ENCODE results near the gene MTX3.

GRCh38 chr5:80034559-80034958 lies 43.5 kb upstream of the MTX3 start:
- no peak for TF ChIP-seq CSRNP3 (CRISPR knock-in tag; IDR thresholded peaks at IDR 0.05)
- no peak for TF ChIP-seq SNAI2 (CRISPR knock-in tag; IDR thresholded peaks at IDR 0.05)
- no peak for TF ChIP-seq PATZ1 (CRISPR knock-in tag; IDR thresholded peaks at IDR 0.05; ENCODE audit: borderline replicate concordance)
- TF ChIP-seq CSDC2 (CRISPR knock-in tag; IDR thresholded peaks at IDR 0.05), result no peak
- TF ChIP-seq, protein P1, sequence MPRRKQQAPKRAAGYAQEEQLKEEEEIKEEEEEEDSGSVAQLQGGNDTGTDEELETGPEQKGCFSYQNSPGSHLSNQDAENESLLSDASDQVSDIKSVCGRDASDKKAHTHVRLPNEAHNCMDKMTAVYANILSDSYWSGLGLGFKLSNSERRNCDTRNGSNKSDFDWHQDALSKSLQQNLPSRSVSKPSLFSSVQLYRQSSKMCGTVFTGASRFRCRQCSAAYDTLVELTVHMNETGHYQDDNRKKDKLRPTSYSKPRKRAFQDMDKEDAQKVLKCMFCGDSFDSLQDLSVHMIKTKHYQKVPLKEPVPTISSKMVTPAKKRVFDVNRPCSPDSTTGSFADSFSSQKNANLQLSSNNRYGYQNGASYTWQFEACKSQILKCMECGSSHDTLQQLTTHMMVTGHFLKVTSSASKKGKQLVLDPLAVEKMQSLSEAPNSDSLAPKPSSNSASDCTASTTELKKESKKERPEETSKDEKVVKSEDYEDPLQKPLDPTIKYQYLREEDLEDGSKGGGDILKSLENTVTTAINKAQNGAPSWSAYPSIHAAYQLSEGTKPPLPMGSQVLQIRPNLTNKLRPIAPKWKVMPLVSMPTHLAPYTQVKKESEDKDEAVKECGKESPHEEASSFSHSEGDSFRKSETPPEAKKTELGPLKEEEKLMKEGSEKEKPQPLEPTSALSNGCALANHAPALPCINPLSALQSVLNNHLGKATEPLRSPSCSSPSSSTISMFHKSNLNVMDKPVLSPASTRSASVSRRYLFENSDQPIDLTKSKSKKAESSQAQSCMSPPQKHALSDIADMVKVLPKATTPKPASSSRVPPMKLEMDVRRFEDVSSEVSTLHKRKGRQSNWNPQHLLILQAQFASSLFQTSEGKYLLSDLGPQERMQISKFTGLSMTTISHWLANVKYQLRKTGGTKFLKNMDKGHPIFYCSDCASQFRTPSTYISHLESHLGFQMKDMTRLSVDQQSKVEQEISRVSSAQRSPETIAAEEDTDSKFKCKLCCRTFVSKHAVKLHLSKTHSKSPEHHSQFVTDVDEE (CRISPR knock-in tag; IDR thresholded peaks at IDR 0.05), result no peak
- no peak for TF ChIP-seq TOX (CRISPR knock-in tag; IDR thresholded peaks at IDR 0.05; ENCODE audit: borderline replicate concordance)
- TF ChIP-seq ZNF565 (CRISPR knock-in tag; conservative IDR thresholded peaks at IDR 0.05; ENCODE audit: low read depth), result no peak
- TF ChIP-seq, protein P2, sequence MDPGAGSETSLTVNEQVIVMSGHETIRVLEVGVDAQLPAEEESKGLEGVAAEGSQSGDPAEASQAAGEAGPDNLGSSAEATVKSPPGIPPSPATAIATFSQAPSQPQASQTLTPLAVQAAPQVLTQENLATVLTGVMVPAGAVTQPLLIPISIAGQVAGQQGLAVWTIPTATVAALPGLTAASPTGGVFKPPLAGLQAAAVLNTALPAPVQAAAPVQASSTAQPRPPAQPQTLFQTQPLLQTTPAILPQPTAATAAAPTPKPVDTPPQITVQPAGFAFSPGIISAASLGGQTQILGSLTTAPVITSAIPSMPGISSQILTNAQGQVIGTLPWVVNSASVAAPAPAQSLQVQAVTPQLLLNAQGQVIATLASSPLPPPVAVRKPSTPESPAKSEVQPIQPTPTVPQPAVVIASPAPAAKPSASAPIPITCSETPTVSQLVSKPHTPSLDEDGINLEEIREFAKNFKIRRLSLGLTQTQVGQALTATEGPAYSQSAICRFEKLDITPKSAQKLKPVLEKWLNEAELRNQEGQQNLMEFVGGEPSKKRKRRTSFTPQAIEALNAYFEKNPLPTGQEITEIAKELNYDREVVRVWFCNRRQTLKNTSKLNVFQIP (CRISPR knock-in tag; IDR thresholded peaks at IDR 0.05; ENCODE audit: borderline replicate concordance, low read depth), result no peak
- no peak for TF ChIP-seq ARNTL (CRISPR knock-in tag; IDR thresholded peaks at IDR 0.05; ENCODE audit: borderline replicate concordance, low read depth)
- no peak for TF ChIP-seq RARB (CRISPR knock-in tag; IDR thresholded peaks at IDR 0.05)
- TF ChIP-seq PPARA (CRISPR knock-in tag; IDR thresholded peaks at IDR 0.05; ENCODE audit: borderline replicate concordance), result no peak
- TF ChIP-seq CREB5 (CRISPR knock-in tag; IDR thresholded peaks at IDR 0.05; ENCODE audit: low read depth), result no peak
- TF ChIP-seq ZC3H10 (CRISPR knock-in tag; IDR thresholded peaks at IDR 0.05), result no peak

Measured in SK-N-SH treated with all-trans-retinoic acid at 6 μM for 48 hours (cell line).